Liver (tissue), 3 donors: Measurements from ENCODE around the gene CDH20.
A peak's percentile ranks its signal among the peaks of the same experiment; 100 is the strongest.

Experiments
- EGR1 ChIP-seq, 2 donors: IDR thresholded peaks; 2 replicates each; pipeline ENCODE4 v1.6.1; 2016 to 2018; ENCODE audit warnings: antibody characterized with exemption in 2 of 2, low read depth in 2 of 2
- FOXA1 ChIP-seq: IDR thresholded peaks from 2 replicates; pipeline ENCODE4 v1.6.1; 2016; ENCODE audit warnings: antibody characterized with exemption
- GABPA ChIP-seq, 2 donors: IDR thresholded peaks in 1 of 2; conservative IDR thresholded peaks in 1 of 2; 2 replicates each; pipeline ENCODE4 v1.6.1; 2016; ENCODE audit warnings: antibody characterized with exemption in 2 of 2, mild to moderate bottlenecking in 1 of 2, moderate library complexity in 1 of 2
- JUND ChIP-seq, 2 donors: IDR thresholded peaks; 2 replicates each; pipeline ENCODE4 v1.6.1; 2016; ENCODE audit warnings: antibody characterized with exemption in 2 of 2
- RAD21 ChIP-seq, 2 donors: IDR thresholded peaks; 2 replicates each; pipeline ENCODE4 v1.6.1; 2016; ENCODE audit warnings: antibody characterized with exemption in 2 of 2, mild to moderate bottlenecking in 2 of 2
- RXRA ChIP-seq, 2 donors: IDR thresholded peaks; 2 replicates each; pipeline ENCODE4 v1.6.1; 2017 to 2018; ENCODE audit warnings: antibody characterized with exemption in 2 of 2, mild to moderate bottlenecking in 1 of 2
- TAF1 ChIP-seq: conservative IDR thresholded peaks from 2 replicates; pipeline ENCODE4 v1.6.1; 2016; ENCODE audit warnings: antibody characterized with exemption, mild to moderate bottlenecking
- YY1 ChIP-seq: IDR thresholded peaks from 2 replicates; pipeline ENCODE4 v1.6.1; 2016; ENCODE audit warnings: antibody characterized with exemption, mild to moderate bottlenecking
- TF ChIP-seq, protein P1 (sequence below): fragments of 150-350 bp; IDR thresholded peaks from 2 replicates; pipeline ENCODE4 v1.5.1; 2017; ENCODE audit warnings: improper control_type of control experiment, low read depth, low read length; ENCODE audit not compliant: missing input control
- TF ChIP-seq, protein P2 (sequence below): IDR thresholded peaks from 2 replicates; pipeline ENCODE4 v1.6.1; 2016; ENCODE audit warnings: antibody characterized with exemption
- TF ChIP-seq, protein P3 (sequence below): IDR thresholded peaks from 2 replicates; pipeline ENCODE4 v1.6.1; 2016; ENCODE audit warnings: antibody characterized with exemption, mild to moderate bottlenecking
- donor health status: healthy.
- donor health status: healthy.

DNA sequence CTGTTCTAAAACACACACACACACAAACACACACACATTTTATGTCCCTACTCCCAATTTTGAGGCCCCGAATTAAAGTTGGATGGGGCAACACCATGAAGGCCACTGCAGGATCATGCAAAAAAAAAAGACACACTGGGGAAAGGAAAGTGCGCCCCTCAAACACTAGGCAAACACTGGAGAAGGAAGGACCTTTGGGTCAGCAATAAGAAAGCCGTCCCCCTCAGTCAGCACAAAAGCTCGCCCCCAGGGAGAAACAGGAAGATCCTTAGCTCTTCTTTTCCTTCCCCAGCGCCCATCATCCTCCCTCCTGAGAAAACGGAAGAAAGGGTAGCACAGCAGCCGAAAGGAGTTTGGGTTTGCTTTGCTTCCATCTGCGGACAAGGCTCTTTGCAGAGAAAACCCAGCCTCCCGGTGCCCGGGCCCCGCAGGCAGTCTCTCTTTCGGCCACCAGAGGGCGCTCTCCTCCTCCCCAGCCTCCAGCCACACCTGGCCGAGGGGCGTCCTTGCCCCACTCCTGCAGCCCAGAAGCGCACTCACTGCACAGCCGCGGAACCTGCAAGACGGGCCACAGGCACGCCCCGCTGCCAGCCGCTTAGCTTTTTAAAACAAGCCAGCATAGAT is 248.5 kb downstream of the CDH20 start:
- no peak for TF ChIP-seq TAF1
- TF ChIP-seq GABPA (IDR thresholded peaks at IDR 0.05 in 1 of 2, conservative IDR thresholded peaks at IDR 0.05 in 1 of 2), result no peak
- TF ChIP-seq, protein P1, sequence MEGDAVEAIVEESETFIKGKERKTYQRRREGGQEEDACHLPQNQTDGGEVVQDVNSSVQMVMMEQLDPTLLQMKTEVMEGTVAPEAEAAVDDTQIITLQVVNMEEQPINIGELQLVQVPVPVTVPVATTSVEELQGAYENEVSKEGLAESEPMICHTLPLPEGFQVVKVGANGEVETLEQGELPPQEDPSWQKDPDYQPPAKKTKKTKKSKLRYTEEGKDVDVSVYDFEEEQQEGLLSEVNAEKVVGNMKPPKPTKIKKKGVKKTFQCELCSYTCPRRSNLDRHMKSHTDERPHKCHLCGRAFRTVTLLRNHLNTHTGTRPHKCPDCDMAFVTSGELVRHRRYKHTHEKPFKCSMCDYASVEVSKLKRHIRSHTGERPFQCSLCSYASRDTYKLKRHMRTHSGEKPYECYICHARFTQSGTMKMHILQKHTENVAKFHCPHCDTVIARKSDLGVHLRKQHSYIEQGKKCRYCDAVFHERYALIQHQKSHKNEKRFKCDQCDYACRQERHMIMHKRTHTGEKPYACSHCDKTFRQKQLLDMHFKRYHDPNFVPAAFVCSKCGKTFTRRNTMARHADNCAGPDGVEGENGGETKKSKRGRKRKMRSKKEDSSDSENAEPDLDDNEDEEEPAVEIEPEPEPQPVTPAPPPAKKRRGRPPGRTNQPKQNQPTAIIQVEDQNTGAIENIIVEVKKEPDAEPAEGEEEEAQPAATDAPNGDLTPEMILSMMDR, result peak; percentile 95
- TF ChIP-seq, protein P2, sequence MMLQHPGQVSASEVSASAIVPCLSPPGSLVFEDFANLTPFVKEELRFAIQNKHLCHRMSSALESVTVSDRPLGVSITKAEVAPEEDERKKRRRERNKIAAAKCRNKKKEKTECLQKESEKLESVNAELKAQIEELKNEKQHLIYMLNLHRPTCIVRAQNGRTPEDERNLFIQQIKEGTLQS, result no peak
- TF ChIP-seq, protein P3, sequence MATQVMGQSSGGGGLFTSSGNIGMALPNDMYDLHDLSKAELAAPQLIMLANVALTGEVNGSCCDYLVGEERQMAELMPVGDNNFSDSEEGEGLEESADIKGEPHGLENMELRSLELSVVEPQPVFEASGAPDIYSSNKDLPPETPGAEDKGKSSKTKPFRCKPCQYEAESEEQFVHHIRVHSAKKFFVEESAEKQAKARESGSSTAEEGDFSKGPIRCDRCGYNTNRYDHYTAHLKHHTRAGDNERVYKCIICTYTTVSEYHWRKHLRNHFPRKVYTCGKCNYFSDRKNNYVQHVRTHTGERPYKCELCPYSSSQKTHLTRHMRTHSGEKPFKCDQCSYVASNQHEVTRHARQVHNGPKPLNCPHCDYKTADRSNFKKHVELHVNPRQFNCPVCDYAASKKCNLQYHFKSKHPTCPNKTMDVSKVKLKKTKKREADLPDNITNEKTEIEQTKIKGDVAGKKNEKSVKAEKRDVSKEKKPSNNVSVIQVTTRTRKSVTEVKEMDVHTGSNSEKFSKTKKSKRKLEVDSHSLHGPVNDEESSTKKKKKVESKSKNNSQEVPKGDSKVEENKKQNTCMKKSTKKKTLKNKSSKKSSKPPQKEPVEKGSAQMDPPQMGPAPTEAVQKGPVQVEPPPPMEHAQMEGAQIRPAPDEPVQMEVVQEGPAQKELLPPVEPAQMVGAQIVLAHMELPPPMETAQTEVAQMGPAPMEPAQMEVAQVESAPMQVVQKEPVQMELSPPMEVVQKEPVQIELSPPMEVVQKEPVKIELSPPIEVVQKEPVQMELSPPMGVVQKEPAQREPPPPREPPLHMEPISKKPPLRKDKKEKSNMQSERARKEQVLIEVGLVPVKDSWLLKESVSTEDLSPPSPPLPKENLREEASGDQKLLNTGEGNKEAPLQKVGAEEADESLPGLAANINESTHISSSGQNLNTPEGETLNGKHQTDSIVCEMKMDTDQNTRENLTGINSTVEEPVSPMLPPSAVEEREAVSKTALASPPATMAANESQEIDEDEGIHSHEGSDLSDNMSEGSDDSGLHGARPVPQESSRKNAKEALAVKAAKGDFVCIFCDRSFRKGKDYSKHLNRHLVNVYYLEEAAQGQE, result no peak
- peak; percentile 90 to 94 for TF ChIP-seq RAD21 (IDR thresholded peaks at IDR 0.05)
- TF ChIP-seq YY1, result no peak
- TF ChIP-seq EGR1 (IDR thresholded peaks at IDR 0.05; ENCODE audit: low read depth in 2 of 2), result no peak
- TF ChIP-seq FOXA1, result no peak
- TF ChIP-seq JUND (IDR thresholded peaks at IDR 0.05), result no peak
- TF ChIP-seq RXRA (IDR thresholded peaks at IDR 0.05), result no peak
